H1 (cell line): Measurements from ENCODE around the gene NXNL2.

Source experiments
- CEBPB ChIP-seq: IDR thresholded peaks from 2 replicates; pipeline ENCODE4 v1.6.1; 2012; ENCODE audit warnings: low read depth, low read length
- CREB1 ChIP-seq: IDR thresholded peaks from 2 replicates; pipeline ENCODE4 v1.6.1; 2012; ENCODE audit warnings: inconsistent platforms
- KDM1A ChIP-seq: fragments of 200-600, 300-600 bp; sonication (generic); IDR thresholded peaks from 2 replicates; pipeline ENCODE4 v1.7.1; 2016; ENCODE audit warnings: mild to moderate bottlenecking, low read length, borderline replicate concordance
- POLR2A ChIP-seq, 2 experiments: IDR thresholded peaks; 1 replicate in 1 of 2; 2 replicates in 1 of 2; pipeline ENCODE4 v1.6.1; 2011; ENCODE audit warnings: low read depth in 2 of 2, low read length in 2 of 2, mild to moderate bottlenecking in 2 of 2; ENCODE audit errors: control extremely low read depth in 1 of 2
- SIN3A ChIP-seq, 2 experiments: IDR thresholded peaks in 1 of 2; conservative IDR thresholded peaks in 1 of 2; 2 replicates each; pipeline ENCODE4 v1.6.1; 2011 to 2012; ENCODE audit warnings: low read length in 2 of 2, improper control_type of control experiment in 1 of 2, low read depth in 1 of 2, mild to moderate bottlenecking in 1 of 2
- ZNF274 ChIP-seq: IDR thresholded peaks from 2 replicates; pipeline ENCODE4 v1.7.0; 2012; ENCODE audit warnings: low read length, borderline replicate concordance; ENCODE audit errors: extremely low read depth
- TF ChIP-seq, protein P1 (sequence below): IDR thresholded peaks from 2 replicates; pipeline ENCODE4 v1.6.1; 2011; ENCODE audit warnings: low read depth, mild to moderate bottlenecking, low read length; ENCODE audit not compliant: insufficient read depth

DNA sequence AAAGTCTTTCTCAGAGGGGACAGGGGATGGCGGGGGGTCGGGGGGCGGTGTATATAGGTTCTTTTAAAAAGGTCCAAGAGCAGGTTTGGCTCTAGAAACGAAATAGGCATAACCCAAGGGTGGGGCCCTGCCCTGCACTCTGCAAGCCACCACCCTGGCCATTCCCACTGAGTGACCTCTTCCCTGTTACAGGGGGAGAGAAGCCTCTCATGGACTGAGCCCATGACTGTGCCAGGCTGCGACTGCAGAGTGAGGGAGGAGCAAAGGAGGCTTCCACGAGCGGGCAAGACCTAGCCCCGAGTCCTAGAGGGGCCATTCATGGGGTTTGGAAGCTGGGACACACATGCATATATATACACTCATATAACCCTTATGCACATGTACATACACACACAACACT, 10.1 kb upstream of the NXNL2 start:
- TF ChIP-seq POLR2A (IDR thresholded peaks at IDR 0.05; ENCODE audit: control extremely low read depth in 1 of 2, low read depth in 2 of 2, low read length in 2 of 2) = no peak
- TF ChIP-seq ZNF274 = no peak
- no peak for TF ChIP-seq CREB1
- no peak for TF ChIP-seq SIN3A (conservative IDR thresholded peaks at IDR 0.05 in 1 of 2, IDR thresholded peaks at IDR 0.05 in 1 of 2; ENCODE audit: low read depth in 1 of 2, low read length in 2 of 2)
- TF ChIP-seq, protein P1, sequence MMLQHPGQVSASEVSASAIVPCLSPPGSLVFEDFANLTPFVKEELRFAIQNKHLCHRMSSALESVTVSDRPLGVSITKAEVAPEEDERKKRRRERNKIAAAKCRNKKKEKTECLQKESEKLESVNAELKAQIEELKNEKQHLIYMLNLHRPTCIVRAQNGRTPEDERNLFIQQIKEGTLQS = no peak
- TF ChIP-seq CEBPB = no peak
- no peak for TF ChIP-seq KDM1A
